ENCODE results near the gene ADGRG6. TPM values are rescaled to one million over a fixed set of nuclear protein-coding genes. Genes with fewer than 3 reads are reported as not detected.

The ADGRG6 gene
- total and polyA plus RNA-seq, 2 of the 8 experiments (the other 6 are each of a cell fraction or from before 2014, with no cell fraction given): 1.1 to 6.2 TPM

- FAIRE-seq (no peak), DNase-seq (ENCODE audit: low read depth in 1 of 2, low spot score in 2 of 2) (no peak)
- Histone ChIP-seq H3K9ac (replicated peaks in 1 of 4; ENCODE audit: extremely low read depth in 1 of 4, low read depth in 3 of 4, low read length in 3 of 4) (no peak overlapping the region), H3K4me3 (ENCODE audit: extremely low read depth in 1 of 4, insufficient read depth in 2 of 4, low read depth in 3 of 4, low read length in 4 of 4) (no peak overlapping the region), H2AFZ (ENCODE audit: low read length) (no peak overlapping the region), H2AK5ac (ENCODE audit: low read depth, low read length) (no peak overlapping the region), H2BK15ac (ENCODE audit: low read length) (no peak overlapping the region), H3K23ac (ENCODE audit: insufficient read length) (no peak overlapping the region), H4K20me1 (replicated peaks in 1 of 2; ENCODE audit: control insufficient read depth in 1 of 2, insufficient read depth in 2 of 2, low read length in 2 of 2) (no peaks in the 10 kb centered on the region), H4K5ac (ENCODE audit: insufficient read length, low read depth, low read length) (no peak overlapping the region), H3K4ac (replicated peaks; ENCODE audit: insufficient read length, low read depth, low read length) (no peak overlapping the region), H3K79me2 (ENCODE audit: control insufficient read depth in 1 of 2, insufficient read depth in 2 of 2, low read length in 2 of 2) (no peaks in the 10 kb centered on the region), H3K27ac (ENCODE audit: low read depth, low read length) (no peak overlapping the region), H4K8ac (ENCODE audit: extremely low read depth, insufficient read depth, low read length) (no peak overlapping the region), H2BK20ac (ENCODE audit: low read length) (no peak overlapping the region), H3K27me3 (replicated peaks in 1 of 4; ENCODE audit: control insufficient read depth in 3 of 4, extremely low read depth in 1 of 4, insufficient read depth in 3 of 4, low read length in 3 of 4) (no peaks in the 10 kb centered on the region), H3K9me3 (ENCODE audit: insufficient read depth in 2 of 2, low read depth in 1 of 2, low read length in 1 of 2) (no peaks in the 10 kb centered on the region), H3K18ac (ENCODE audit: extremely low read depth, low read length) (no peak overlapping the region), H3K14ac (ENCODE audit: insufficient read length) (no peak overlapping the region), H3K23me2 (ENCODE audit: low read depth, low read length) (no peaks in the 10 kb centered on the region), H3K56ac (replicated peaks; ENCODE audit: insufficient read length, low read depth, low read length) (no peak overlapping the region), H4K91ac (replicated peaks; ENCODE audit: insufficient read length, low read length) (no peak overlapping the region), H3K4me1 (replicated peaks in 1 of 4; ENCODE audit: control insufficient read depth in 3 of 4, insufficient read depth in 4 of 4, low read length in 3 of 4) (peaks cover 0 to 4% (median 0%) of the 10 kb centered on the region in 4 experiments; a peak in 1 of 7 replicates), H2BK5ac (ENCODE audit: low read depth, low read length) (no peak overlapping the region), H3K79me1 (ENCODE audit: low read depth, low read length) (no peaks in the 10 kb centered on the region), H3K4me2 (ENCODE audit: insufficient read depth in 1 of 2, low read depth in 2 of 2, low read length in 2 of 2) (no peak overlapping the region), H3K36me3 (ENCODE audit: control insufficient read depth in 2 of 4, insufficient read depth in 4 of 4, low read length in 3 of 4) (no peaks in the 10 kb centered on the region), H2BK120ac (replicated peaks; ENCODE audit: low read depth, low read length) (no peak overlapping the region), H2BK12ac (ENCODE audit: low read depth, low read length) (no peak overlapping the region)
- CTCF ChIA-PET (ENCODE audit: partially characterized antibody): interaction anchor here (0.8 to 3.3 kb wide), 6 partner anchors 16 to 247 kb away, joined by 3 to 36 read pairs (median 20); no protein-coding TSS in a partner anchor
- POLR2A ChIA-PET (ENCODE audit: partially characterized antibody): no interaction called here
- WGBS, 2 experiments (ENCODE audit: extremely low coverage in 1 of 2, insufficient coverage in 1 of 2, insufficient read length in 1 of 2, insufficient replicate concordance in 2 of 2, low coverage in 1 of 2, low lambda C conversion rate in 2 of 2, missing lambda C conversion rate in 1 of 2): 89% methylated on average over 2 of the region's 2 CpGs; no CpG with 5 or more reads in 1 of the 2 experiments
- no peak for TF ChIP-seq BACH1 (IDR thresholded peaks at IDR 0.05; ENCODE audit: low read length)
- no peak for TF ChIP-seq EGR1 (IDR thresholded peaks at IDR 0.05; ENCODE audit: borderline replicate concordance, low read depth, low read length)
- TF ChIP-seq RBBP5 (IDR thresholded peaks at IDR 0.05; ENCODE audit: borderline replicate concordance, low read depth, low read length): no peak
- TF ChIP-seq CREB1 (IDR thresholded peaks at IDR 0.05): no peak
- no peak for TF ChIP-seq PHF8 (conservative IDR thresholded peaks at IDR 0.05; ENCODE audit: low read depth, low read length)
- TF ChIP-seq, protein P1, sequence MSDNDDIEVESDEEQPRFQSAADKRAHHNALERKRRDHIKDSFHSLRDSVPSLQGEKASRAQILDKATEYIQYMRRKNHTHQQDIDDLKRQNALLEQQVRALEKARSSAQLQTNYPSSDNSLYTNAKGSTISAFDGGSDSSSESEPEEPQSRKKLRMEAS (IDR thresholded peaks at IDR 0.05): no peak
- TF ChIP-seq KDM1A (IDR thresholded peaks at IDR 0.05; ENCODE audit: borderline replicate concordance, low read length): no peak
- TF ChIP-seq CBX8 (IDR thresholded peaks at IDR 0.05; ENCODE audit: borderline replicate concordance, low read depth, low read length): no peak
- no peak for TF ChIP-seq NRF1 (IDR thresholded peaks at IDR 0.05; ENCODE audit: low read depth, low read length)
- TF ChIP-seq, protein P2, sequence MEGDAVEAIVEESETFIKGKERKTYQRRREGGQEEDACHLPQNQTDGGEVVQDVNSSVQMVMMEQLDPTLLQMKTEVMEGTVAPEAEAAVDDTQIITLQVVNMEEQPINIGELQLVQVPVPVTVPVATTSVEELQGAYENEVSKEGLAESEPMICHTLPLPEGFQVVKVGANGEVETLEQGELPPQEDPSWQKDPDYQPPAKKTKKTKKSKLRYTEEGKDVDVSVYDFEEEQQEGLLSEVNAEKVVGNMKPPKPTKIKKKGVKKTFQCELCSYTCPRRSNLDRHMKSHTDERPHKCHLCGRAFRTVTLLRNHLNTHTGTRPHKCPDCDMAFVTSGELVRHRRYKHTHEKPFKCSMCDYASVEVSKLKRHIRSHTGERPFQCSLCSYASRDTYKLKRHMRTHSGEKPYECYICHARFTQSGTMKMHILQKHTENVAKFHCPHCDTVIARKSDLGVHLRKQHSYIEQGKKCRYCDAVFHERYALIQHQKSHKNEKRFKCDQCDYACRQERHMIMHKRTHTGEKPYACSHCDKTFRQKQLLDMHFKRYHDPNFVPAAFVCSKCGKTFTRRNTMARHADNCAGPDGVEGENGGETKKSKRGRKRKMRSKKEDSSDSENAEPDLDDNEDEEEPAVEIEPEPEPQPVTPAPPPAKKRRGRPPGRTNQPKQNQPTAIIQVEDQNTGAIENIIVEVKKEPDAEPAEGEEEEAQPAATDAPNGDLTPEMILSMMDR (IDR thresholded peaks at IDR 0.05; ENCODE audit: control extremely low read depth in 1 of 3, insufficient read depth in 1 of 3, low read depth in 1 of 3, low read length in 3 of 3): no peak
- no peak for TF ChIP-seq ATF3 (IDR thresholded peaks at IDR 0.05; ENCODE audit: insufficient read depth, low read depth, low read length)
- TF ChIP-seq CEBPB (IDR thresholded peaks at IDR 0.05; ENCODE audit: low read depth, low read length): no peak
Measured at GRCh38 chr6:142476452-142476851, 174.6 kb downstream of the ADGRG6 start.

Data from H1 (cell line).